Spleen (tissue), 7 donors: Measurements from ENCODE around the gene SERINC5.

Source experiments
- CTCF ChIP-seq, 11 experiments: fragments of 200-600 bp in 7 of 11; fragments of 450-650 bp in 4 of 11; sonication (generic) in 4 of 11; IDR thresholded peaks in 8 of 11; conservative IDR thresholded peaks in 3 of 11; 1 replicate in 7 of 11; 2 replicates in 4 of 11; pipeline versions ENCODE4 v1.4.0 to v1.8.0; 2016 to 2021; ENCODE audit warnings: antibody characterized with exemption in 11 of 11, inconsistent platforms in 4 of 11, mild to moderate bottlenecking in 1 of 11
- POLR2A ChIP-seq, 3 donors: fragments of 450-650 bp; IDR thresholded peaks; one replicate each; pipeline ENCODE4 v1.5.1; 2017; ENCODE audit warnings: antibody characterized with exemption in 3 of 3, mild to moderate bottlenecking in 1 of 3
- POLR2AphosphoS5 ChIP-seq, 3 donors: sonication (generic); formaldehyde crosslinking; IDR thresholded peaks; one replicate each; pipeline ENCODE4 v1.5.1; 2017; ENCODE audit warnings: antibody characterized with exemption in 3 of 3
- donor health status: DM: no; HTN: no; CAD: no; lungs with moderate emphysema.
- donor health status: DM: no; HTN: no; CAD: no.
- donor health status: DM: no; HTN: no; CAD: no.

- TF ChIP-seq CTCF (IDR thresholded peaks at IDR 0.05 in 8 of 11, conservative IDR thresholded peaks at IDR 0.05 in 3 of 11) (no peak), POLR2AphosphoS5 (IDR thresholded peaks at IDR 0.05) (no peak), POLR2A (IDR thresholded peaks at IDR 0.05) (no peak)
Measured at GRCh38 chr5:80185095-80185494, 70.8 kb downstream of the SERINC5 start.
